GM19099 (cell line): ENCODE measurements around the gene ANO3.

Source experiments
- POLR2A ChIP-seq: IDR thresholded peaks from 3 replicates; pipeline ENCODE4 v1.6.1; 2011; ENCODE audit warnings: low read depth; ENCODE audit not compliant: insufficient read length; ENCODE audit errors: extremely low read depth

Gene ANO3

DNA sequence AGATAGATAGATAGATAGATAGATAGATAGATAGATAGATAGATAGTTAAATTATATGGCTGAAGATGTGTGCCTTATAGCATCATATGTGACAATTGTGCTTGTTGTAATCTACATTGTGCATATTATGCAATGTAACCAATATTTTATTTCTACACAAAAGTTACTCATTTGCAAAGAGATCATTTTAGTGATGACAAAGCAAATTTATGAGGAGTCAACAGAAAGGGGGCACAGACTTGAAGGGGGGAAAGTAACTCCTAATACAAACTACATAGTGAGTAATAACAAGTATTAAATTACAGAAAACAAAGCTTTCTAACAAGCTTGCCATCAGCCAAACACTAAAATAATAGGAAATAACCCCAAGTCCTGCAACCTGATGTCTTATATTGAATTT, 133.3 kb downstream of the ANO3 start:
- no peak for TF ChIP-seq POLR2A

DNA sequence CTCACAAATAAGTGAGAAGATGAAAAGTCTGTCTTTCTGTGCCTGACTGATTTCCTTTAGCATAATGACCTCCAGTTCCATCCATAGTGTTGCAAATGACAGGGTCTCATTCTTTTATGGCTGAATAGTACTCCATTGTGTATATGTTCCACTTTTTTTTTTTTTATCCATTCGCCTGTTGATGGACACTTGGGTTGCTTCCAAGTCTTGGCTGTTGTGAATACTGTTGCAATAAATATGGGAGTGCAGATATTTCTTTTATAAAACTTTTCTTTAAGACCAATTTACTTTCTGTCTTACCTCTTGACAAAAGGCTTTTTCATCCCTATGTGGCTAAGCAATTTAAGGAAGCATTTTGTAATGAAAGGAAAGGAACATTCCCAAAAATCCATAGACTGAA, 135.6 kb downstream of the ANO3 start:
- no peak for TF ChIP-seq POLR2A

DNA sequence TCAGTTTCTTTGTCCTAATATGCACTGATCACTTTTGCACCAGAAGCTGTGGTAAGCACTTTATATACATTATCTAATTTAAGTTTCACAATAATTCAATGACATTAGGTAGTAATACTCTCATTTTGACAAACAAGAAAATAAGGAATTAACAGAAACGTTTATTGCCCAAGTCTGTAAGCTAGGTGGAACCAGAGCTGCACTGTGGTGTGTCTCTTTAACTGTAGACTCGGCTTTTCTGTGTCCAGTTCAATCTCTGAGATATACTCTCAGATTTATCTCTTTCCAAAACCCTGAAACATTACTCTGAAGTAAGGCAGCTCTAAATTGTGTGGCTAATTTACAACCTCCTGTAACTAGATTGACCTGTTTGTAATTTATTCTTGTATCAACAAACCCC, 139.1 kb downstream of the ANO3 start:
- TF ChIP-seq POLR2A: no peak

DNA sequence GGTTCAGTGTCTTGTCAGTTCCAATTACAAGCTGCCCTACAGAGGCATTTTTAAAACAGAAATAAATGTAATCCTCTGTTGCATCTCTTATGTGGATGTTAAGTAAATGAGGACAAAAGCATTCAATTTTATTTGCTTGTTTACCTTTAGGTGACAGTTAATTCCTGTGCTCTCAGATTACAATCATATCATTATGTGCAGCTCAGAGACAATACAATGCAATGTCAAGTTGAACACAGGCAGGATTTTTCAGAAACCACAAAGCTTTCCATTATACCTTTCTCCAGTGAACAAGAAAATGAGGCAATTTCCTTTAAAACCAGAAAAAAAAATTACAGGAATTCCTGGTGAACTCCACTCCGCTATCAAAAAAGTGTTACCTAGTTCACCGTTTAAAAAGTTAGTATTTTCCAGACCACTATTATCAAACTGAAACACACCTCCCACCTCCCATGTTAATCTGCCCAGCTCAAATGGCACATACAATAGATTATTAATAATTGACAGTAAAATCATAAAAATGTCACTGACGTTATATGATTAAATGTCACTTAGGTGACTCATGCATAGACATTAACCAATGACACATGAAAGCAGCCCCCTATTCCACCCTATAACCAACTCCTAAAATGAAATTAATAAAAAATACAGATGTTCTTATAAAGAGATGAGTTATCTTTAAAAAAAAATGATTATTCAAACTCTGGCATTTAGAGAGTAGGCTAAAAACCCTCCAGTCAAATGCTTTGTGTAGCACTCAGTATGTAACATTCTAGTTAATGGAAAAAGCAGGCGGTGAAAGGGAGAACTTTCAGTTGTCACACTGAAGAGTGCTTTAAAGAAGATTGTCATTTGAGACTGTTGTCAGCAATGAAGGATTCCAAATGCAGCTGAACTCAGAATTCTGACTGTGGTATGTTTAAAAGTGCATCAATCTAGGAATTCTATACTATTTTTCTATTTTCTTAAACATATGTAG, 141.6 kb downstream of the ANO3 start:
- TF ChIP-seq POLR2A: no peak

DNA sequence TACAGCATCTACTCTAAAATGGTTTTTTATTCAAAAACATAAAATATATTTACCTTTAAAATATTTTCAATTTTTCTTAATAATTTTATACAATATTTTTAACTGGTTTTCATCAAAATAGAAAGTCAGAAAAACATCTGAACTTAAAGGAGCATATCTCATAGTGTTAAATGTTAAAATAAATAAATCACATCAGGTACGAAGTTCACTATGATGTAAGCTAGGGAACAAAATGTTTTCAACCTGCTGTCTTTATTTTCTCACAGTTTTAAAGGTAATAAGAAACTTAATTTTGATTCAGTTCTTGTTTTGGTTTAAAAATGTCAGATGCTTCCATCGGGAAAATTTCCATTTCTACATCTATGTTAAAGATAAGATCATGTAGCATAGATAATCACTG, 142.5 kb downstream of the ANO3 start:
- TF ChIP-seq POLR2A: no peak

DNA sequence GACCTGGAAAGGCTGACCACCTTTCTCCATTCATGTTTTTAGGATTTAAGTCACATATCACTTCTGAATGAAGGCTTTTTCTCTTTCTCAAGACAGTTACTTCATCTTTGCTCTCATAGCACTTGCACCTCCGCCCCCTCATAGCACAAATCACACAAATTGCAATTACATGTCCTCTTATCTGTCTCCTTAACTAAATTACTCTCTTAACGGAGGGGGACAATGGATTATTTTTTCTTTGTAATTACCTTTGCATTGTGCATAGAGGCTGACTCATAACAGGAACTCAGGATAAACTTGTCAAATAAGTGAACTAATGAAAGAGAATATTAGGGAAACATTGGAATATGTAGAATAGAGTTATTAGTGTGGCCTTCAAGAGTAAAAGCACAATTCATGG, 145.5 kb downstream of the ANO3 start:
- no peak for TF ChIP-seq POLR2A

DNA sequence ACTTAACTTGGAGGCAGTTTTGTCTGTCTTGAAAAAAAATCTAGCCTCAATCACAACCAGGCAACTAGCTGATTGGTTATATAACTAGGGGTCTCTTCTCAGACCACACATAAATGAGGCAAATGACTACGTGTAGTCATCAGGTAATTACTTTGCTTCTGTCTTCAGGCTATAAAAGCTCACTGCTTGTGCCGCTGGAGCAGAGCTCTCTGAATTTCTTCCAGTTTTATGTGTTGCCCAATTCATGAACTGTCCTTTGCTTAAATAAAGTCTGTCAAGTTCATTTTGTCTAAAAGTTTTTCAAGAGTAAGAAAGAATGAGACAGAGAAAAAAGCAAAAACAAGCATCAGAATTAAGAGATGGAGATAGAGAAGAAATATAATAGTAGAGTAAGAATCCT, 146.8 kb downstream of the ANO3 start:
- TF ChIP-seq POLR2A: no peak

DNA sequence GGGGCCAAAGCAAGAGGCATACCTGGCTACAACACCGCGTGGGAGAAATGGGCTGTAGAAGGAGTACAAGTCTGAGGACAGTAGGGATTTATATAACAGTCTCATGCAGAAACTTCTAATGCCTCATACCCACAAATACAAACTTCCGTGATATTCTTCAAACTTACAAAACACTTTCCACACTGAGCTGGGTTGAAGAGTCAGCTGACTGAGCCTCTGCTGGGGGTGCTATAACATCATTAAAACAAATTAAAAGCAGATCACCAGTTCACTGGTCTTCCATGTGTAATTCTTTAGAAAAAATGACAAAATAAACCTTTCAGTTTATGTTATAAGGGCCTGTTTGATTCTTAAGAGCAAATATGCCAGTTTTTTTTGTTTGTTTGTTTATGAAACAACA, 148.1 kb downstream of the ANO3 start:
- no peak for TF ChIP-seq POLR2A

DNA sequence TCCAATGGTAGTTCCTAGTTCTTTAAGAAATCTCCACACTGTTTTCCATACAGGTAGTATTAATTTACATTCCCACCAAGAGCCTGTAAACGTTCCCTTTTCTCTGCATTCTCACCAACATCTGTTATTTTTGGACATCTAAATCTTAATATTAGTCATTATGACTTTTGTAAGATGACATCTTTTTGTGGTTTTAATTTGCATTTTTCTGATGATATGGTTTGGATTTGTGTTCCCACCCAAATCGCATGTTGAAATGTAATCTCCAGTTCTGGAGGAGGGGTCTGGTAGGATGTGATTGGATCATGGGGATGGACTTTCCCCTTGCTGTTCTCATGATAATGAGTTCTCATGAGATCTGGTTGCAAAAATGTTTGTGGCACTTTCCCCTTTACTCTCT, 151.2 kb downstream of the ANO3 start:
- TF ChIP-seq POLR2A: no peak

DNA sequence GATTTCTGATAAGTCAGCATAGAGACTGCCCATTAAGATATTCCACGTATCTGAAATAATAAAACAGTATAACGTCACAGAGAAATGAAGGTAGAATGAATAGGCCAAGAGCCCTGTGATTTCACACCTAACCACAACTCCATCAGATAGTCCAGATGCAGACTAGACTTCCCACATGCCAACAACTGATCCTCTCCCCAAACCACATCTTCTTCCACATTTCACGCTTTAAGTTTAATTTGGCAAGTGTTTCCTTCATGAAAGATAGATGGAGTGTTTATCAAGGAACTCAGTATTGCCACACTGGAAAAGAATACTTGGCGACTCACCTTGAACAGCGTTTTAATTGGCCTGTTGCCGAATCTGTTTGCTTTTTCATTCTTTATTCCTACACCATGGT, 158.6 kb downstream of the ANO3 start:
- no peak for TF ChIP-seq POLR2A

DNA sequence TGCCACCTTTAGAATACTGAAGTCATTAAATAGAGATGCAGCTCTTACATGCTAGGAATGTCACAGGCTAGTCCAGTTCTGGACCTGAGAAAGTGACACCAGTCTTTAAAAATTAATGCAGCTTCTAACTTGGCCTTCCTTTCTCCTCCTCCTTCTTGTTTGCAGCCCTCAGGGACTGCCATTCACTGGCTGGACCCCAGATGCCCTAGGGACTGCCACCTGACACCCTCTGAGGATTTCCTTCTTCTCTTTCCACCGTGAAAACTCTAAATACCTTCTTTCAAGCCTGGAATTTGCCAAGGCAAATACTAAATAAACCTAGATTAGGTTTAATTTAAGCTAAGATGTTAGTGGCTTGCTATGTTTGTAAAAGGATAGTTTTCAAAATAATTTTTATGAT, 161.7 kb downstream of the ANO3 start:
- TF ChIP-seq POLR2A: no peak

DNA sequence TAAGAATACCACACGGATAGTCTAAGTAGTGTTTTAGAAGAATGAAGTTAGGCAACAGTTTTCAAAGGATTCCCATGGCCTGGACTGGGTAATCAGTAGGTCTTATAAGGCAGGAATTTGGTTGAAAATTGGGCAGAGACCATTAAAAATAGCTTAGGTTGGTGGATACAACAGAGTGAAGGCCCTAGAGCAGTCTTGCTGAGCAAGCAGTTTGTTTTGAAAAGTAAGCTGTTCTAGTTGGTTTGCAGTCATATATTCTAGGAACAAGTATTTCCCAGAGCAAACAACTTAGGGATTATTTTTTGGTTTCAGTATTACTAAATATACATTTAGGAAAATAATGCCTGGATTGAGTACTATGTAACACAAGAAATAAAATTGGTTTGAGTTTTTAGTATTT, 175.3 kb downstream of the ANO3 start:
- no peak for TF ChIP-seq POLR2A

DNA sequence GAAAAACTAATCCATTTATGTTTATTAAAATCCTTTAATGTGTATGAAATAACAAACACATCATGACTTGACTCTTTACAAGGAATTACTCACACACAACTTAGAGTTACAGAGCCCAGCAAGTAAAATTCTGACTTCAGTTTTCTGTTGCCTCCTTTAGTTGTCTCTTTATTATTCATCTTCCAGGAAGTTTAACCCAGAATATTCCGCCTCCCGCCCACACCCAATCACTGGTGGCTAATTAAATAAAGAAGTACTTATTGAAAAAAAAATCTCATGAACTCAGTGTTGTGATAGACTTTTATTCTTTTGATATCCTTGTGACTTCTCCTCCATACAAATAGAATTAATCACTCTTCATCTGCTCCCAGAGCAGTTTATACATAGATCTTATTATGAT, 178.2 kb downstream of the ANO3 start:
- TF ChIP-seq POLR2A: no peak

DNA sequence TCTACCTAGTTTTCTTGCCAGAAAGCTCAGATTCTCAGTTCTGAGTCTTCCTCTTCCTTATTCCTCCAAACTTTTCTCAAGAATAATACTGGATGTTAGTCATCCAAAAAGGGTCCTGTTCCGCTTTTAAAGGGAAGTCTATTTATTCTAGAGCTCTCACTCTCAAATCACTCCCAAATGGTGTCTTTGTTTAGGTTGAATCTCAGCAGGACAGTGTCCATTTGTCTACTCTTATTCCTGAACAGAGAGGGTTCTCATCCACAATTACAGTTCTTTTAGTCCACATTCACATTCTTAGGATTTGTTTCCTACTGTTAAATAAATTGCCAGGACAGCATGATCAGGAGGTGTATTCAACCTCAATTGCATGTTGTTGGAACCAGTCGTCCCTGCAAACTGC, 178.8 kb downstream of the ANO3 start:
- TF ChIP-seq POLR2A: no peak

DNA sequence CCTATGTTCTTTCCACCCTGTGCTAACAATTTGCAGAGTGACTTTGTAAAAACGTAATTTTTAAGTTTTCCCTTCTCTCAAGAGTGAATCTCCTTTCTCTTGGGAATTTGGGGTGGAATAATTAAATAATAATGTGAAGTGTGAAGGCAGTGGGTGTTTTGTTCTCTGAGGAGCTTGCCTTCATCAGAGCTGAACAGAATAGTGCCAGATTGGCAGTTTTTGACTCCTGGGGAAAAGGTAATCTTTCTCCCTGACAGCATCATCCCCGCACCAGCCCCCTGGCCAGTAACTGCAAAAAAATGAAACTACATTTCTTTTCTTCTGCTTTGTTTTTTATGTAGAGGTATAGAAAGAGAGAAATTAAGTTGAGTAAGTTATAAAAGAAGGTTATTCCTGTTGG, 180.3 kb downstream of the ANO3 start:
- TF ChIP-seq POLR2A: no peak

DNA sequence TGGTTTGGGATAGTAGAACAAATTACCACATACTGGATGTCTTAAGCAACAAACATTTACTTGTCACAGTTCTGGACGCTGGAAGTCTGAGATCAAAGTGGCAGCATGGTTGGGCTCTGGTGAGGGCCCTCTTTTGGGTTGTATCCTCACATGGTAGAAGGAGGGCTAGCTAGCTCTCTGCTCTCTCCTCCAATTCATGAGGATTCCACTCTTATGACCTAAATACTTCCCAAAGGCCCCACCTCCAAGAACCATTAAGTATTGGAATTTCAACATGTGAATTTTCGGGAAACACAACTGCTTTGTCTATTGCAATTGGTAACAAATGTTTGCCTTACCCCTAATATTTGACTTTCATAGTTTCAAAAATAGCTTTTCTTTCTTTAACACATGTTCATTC, 187.5 kb downstream of the ANO3 start:
- no peak for TF ChIP-seq POLR2A

DNA sequence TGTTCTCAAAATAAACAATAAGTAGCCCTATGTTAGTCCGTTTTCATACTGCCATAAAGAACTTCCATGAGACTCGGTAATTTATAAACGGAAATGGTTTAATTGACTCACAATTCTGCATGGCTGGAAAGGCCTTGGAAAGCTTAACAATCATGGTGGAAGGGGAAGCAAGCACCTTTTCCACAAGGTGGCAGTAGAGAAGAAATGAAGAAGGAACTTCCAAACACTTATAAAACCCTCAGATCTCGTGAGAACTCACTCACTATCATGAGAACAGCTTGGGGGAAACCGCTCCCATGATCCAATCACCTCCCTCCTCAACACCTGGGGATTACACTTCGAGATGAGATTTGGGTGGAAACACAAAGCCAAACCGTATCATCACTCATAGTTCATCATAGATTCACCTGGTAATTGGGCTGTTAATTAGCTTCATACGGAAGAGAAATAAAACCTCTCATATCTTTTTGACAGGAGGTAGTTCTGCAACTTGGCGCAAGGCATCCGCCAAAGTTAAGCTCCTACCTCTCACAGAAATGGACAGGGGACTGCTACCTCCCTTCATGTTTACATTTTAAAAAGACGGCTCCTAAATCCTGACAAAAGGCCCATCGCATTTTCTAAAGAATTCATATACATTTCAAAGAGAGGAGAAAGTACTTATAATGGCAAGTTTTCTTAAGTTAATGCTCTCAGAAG, 191.1 kb downstream of the ANO3 start:
- TF ChIP-seq POLR2A: no peak

DNA sequence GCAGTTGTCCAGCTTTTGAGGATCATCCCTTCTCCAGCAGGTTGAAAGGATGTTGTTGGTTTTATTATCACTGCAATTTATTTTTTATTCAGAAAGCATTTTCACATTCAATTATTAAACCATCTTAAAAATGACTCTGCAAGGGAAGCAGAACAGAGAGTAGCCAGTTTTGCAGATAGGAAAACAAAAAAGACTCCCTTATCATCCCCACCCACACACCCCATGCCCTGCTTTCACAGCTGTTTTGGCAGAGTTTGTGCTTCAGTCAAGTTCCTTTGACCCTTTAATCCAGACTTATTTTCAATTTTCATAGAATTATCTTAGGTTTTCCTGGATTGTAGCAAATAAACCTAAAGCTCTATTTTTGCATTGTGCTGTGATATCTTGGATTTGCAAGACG, 195.8 kb downstream of the ANO3 start:
- no peak for TF ChIP-seq POLR2A
